Measurements from ENCODE around the gene ADGRF5.

The ADGRF5 gene

DNA sequence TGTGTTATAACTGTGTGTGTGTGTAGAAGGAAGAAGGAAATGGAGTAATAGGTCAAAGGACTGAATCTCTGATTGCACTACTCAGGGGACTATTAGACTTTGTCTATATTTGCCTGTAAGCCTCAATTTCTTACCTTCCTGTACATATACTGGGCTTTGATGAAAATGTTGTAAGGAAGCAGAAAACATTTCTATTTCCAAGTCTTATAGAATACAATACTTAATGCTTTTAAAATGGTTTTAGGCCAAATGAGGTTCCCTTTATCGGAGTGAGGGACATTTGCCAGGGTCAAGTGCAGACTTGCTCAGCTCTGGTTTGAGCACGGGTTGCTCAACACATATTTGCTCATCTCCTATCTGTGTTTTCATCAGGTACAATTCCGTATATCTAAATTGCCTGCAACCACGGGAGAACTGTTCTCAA, 100.3 kb downstream of the ADGRF5 start:
- TF ChIP-seq, protein P1, sequence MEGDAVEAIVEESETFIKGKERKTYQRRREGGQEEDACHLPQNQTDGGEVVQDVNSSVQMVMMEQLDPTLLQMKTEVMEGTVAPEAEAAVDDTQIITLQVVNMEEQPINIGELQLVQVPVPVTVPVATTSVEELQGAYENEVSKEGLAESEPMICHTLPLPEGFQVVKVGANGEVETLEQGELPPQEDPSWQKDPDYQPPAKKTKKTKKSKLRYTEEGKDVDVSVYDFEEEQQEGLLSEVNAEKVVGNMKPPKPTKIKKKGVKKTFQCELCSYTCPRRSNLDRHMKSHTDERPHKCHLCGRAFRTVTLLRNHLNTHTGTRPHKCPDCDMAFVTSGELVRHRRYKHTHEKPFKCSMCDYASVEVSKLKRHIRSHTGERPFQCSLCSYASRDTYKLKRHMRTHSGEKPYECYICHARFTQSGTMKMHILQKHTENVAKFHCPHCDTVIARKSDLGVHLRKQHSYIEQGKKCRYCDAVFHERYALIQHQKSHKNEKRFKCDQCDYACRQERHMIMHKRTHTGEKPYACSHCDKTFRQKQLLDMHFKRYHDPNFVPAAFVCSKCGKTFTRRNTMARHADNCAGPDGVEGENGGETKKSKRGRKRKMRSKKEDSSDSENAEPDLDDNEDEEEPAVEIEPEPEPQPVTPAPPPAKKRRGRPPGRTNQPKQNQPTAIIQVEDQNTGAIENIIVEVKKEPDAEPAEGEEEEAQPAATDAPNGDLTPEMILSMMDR (IDR thresholded peaks at IDR 0.05; ENCODE audit: low read depth, low read length): no peak
- no peak for DNase-seq (ENCODE audit: low read depth in 2 of 2)
- no peak overlapping the region for H3K4me3 ChIP-seq (replicated peaks in 1 of 2; ENCODE audit: low read depth in 2 of 2, low read length in 2 of 2)

DNA sequence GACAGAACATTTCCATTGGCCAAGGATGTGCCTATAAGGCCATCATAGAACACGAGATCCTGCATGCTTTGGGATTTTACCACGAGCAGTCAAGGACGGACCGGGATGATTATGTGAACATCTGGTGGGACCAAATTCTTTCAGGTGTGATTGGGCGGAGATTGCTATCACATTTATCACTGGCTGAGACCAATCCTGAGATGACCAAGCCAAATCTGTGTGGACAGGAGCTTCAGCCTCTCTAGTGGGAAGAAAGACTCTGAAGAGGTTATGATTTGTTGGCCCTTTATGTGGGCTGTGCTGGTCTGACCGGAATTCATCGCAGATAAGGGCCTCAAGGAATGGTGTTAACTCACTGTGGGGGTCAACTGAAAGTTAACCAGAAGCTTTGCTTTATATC, 102.2 kb downstream of the ADGRF5 start:
- TF ChIP-seq, protein P1 (IDR thresholded peaks at IDR 0.05; ENCODE audit: low read depth, low read length): no peak
- no peak for DNase-seq (ENCODE audit: low read depth in 2 of 2)
- no peak overlapping the region for H3K4me3 ChIP-seq (replicated peaks in 1 of 2; ENCODE audit: low read depth in 2 of 2, low read length in 2 of 2)

DNA sequence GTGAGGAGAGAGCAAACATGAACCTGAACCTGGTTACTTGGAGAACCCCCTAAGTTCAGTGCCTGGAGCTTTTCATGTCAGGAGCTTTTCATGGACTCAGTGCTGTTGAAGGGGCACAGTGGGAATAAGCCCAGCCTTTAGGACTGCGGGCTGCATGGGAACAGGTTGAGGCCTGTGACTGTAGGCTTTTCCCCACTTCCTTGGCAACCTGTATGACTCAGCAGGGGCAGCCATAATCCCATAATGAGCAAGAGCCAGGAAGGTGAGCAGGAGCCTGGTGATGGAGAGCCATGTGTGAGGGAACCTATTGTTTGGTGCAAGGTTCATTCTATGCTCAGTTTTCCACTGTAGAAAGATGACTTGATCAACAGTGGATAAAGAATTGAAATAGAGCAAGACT, 105.1 kb downstream of the ADGRF5 start:
- TF ChIP-seq, protein P1 (IDR thresholded peaks at IDR 0.05; ENCODE audit: low read depth, low read length): no peak
- H3K4me3 ChIP-seq (replicated peaks in 1 of 2; ENCODE audit: low read depth in 2 of 2, low read length in 2 of 2): no peak overlapping the region
- DNase-seq (ENCODE audit: low read depth in 2 of 2): no peak

DNA sequence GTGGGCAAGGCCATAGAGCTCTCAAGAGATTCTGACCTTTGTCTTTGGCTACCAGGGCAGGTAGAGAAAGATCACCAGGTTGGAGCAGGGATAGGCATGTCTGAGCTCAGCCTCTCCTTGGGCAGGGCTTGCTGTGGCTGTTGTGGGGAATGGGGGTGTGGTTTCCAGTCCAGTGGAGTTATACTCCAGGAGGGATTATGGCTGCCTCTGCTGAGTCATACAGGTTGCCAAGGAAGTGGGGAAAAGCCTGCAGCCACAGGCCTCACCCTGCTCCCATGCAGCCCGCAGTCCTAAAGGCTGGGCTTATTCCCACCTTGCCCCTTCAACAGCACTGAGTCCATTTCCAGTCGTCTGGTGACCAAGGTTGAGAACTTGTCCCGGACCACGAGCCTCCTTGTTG, 106.6 kb downstream of the ADGRF5 start:
- TF ChIP-seq, protein P1 (IDR thresholded peaks at IDR 0.05; ENCODE audit: low read depth, low read length): no peak
- DNase-seq (ENCODE audit: low read depth in 2 of 2): no peak
- no peak overlapping the region for H3K4me3 ChIP-seq (replicated peaks in 1 of 2; ENCODE audit: low read depth in 2 of 2, low read length in 2 of 2)

DNA sequence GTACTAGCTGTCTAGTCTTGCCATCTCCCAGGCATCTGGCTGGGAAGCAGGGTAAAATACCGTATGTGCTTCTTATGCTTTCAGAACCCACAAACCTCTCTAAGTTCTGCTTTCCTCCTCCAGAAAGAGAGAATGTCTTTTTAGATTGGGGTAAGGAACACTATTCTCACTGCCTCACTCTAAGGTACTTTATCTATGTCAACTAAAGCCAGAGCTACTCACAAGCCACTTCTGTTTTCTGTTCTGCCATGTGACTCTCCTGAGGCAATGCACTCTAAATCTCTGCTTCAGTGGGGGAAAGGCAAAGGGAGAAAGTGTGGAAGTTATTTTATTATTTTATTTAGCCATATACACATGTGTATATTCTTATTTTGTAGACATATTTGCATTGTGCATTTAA, 112.9 kb downstream of the ADGRF5 start:
- DNase-seq (ENCODE audit: low read depth in 2 of 2): no peak
- TF ChIP-seq, protein P1 (IDR thresholded peaks at IDR 0.05; ENCODE audit: low read depth, low read length): no peak
- no peak overlapping the region for H3K4me3 ChIP-seq (replicated peaks in 1 of 2; ENCODE audit: low read depth in 2 of 2, low read length in 2 of 2)
